ENCODE results near the gene MRPL33.

The MRPL33 gene

GRCh38 chr2:27724905-27725701 lies 46.4 kb upstream of the MRPL33 start:
- no peaks in the 10 kb centered on the region for H3K9me3 ChIP-seq
- H3K27me3 ChIP-seq: no peaks in the 10 kb centered on the region
- DNase-seq: no peak
- no peaks in the 10 kb centered on the region for H3K36me3 ChIP-seq
- H3K4me1 ChIP-seq: peaks cover 0 to 77% (median 30%) of the 10 kb centered on the region in 4 donors
- peak overlapping the region; percentile 86 to 94 for H3K27ac ChIP-seq
- TF ChIP-seq CTCF (IDR thresholded peaks at IDR 0.05): no peak
- intact Hi-C loops (cut with DNase I; ENCODE audit: low total_unique reads): loop anchor here (10.0 kb wide), 1 partner anchor 70 kb away; no protein-coding TSS in a partner anchor
- no peak overlapping the region for H3K4me3 ChIP-seq

GRCh38 chr2:27727257-27727656 lies 44.3 kb upstream of the MRPL33 start:
- Histone ChIP-seq H3K27me3 (no peaks in the 10 kb centered on the region), H3K4me1 (peaks cover 0 to 61% (median 27%) of the 10 kb centered on the region in 4 donors), H3K9me3 (no peaks in the 10 kb centered on the region), H3K36me3 (no peaks in the 10 kb centered on the region), H3K4me3 (no peak overlapping the region), H3K27ac (peak overlapping the region; percentile 86 to 94)
- intact Hi-C loops (cut with DNase I; ENCODE audit: low total_unique reads): loop anchor here (10.0 kb wide), 1 partner anchor 68 kb away; no protein-coding TSS in a partner anchor
- TF ChIP-seq CTCF (IDR thresholded peaks at IDR 0.05): no peak
- DNase-seq: no peak

GRCh38 chr2:27728081-27728858 lies 43.2 kb upstream of the MRPL33 start:
- intact Hi-C loops (cut with DNase I; ENCODE audit: low total_unique reads): loop anchor here (10.0 kb wide), 1 partner anchor 67 kb away; no protein-coding TSS in a partner anchor
- TF ChIP-seq CTCF (IDR thresholded peaks at IDR 0.05): no peak
- no peaks in the 10 kb centered on the region for H3K27me3 ChIP-seq
- H3K9me3 ChIP-seq: no peaks in the 10 kb centered on the region
- DNase-seq: no peak
- H3K4me1 ChIP-seq: peaks cover 0 to 56% (median 26%) of the 10 kb centered on the region in 4 donors
- peak overlapping the region; percentile 6 to 94 for H3K27ac ChIP-seq
- no peak overlapping the region for H3K4me3 ChIP-seq
- H3K36me3 ChIP-seq: no peaks in the 10 kb centered on the region

- Histone ChIP-seq H3K27ac (no peak overlapping the region), H3K4me3 (no peak overlapping the region), H3K9me3 (no peaks in the 10 kb centered on the region), H3K36me3 (no peaks in the 10 kb centered on the region), H3K27me3 (no peaks in the 10 kb centered on the region), H3K4me1 (peaks cover 0 to 47% (median 17%) of the 10 kb centered on the region in 4 donors)
- DNase-seq: no peak
- intact Hi-C loops (cut with DNase I; ENCODE audit: low total_unique reads): loop anchor here (10.0 kb wide), 1 partner anchor 66 kb away; no protein-coding TSS in a partner anchor
- TF ChIP-seq CTCF (IDR thresholded peaks at IDR 0.05): no peak
These were observed 42.3 kb upstream of the MRPL33 start for GRCh38 chr2:27729198-27729597.

GRCh38 chr2:27729614-27730013 lies 41.9 kb upstream of the MRPL33 start:
- intact Hi-C loops (cut with DNase I; ENCODE audit: low total_unique reads): loop anchor here (10.0 kb wide), 1 partner anchor 65 kb away; no protein-coding TSS in a partner anchor
- DNase-seq: no peak
- H3K9me3 ChIP-seq: no peaks in the 10 kb centered on the region
- no peaks in the 10 kb centered on the region for H3K36me3 ChIP-seq
- H3K27me3 ChIP-seq: no peaks in the 10 kb centered on the region
- no peak for TF ChIP-seq CTCF (IDR thresholded peaks at IDR 0.05)
- no peak overlapping the region for H3K27ac ChIP-seq
- peaks cover 0 to 44% (median 13%) of the 10 kb centered on the region in 4 donors for H3K4me1 ChIP-seq
- H3K4me3 ChIP-seq: no peak overlapping the region
